CD14-positive monocyte (primary cell): ENCODE data around the gene TMEM175. TPM values are rescaled to one million over a fixed set of nuclear protein-coding genes. Genes with fewer than 3 reads are reported as not detected.
A peak's percentile ranks its signal among the peaks of the same experiment; 100 is the strongest.

ENCODE experiments used
- DNase-seq, 3 donors: peaks; one replicate each; pipeline ENCODE4 v3.0.0-alpha.2; 2011 to 2022
- H2AFZ ChIP-seq: 2 replicates; pipeline ENCODE4 v1.6.0; 2012; ENCODE audit warnings: mild to moderate bottlenecking, low read depth, low read length, inconsistent platforms; ENCODE audit not compliant: insufficient read depth, poor library complexity, severe bottlenecking
- H3K27ac ChIP-seq, 2 donors: 1 replicate in 1 of 2; 2 replicates in 1 of 2; pipeline ENCODE4 v1.5.1; 2012 to 2013; ENCODE audit warnings: low read length in 2 of 2, control low read depth in 1 of 2, inconsistent platforms in 1 of 2, low read depth in 1 of 2, mild to moderate bottlenecking in 1 of 2
- H3K27me3 ChIP-seq, 2 donors: one replicate each; pipeline versions ENCODE4 v1.6.0 to v1.6.1; 2011 to 2013; ENCODE audit warnings: low read length in 2 of 2; ENCODE audit not compliant: control insufficient read depth in 2 of 2, insufficient read depth in 2 of 2
- H3K36me3 ChIP-seq, 2 donors: replicated peaks in 1 of 2; 1 replicate in 1 of 2; 2 replicates in 1 of 2; pipeline versions ENCODE4 v1.5.1 to v1.6.1; 2012 to 2013; ENCODE audit warnings: low read length in 2 of 2, control low read depth in 1 of 2, inconsistent platforms in 1 of 2, mild to moderate bottlenecking in 1 of 2; ENCODE audit not compliant: insufficient read depth in 2 of 2, control insufficient read depth in 1 of 2
- H3K4me1 ChIP-seq, 2 donors: 1 replicate in 1 of 2; 2 replicates in 1 of 2; pipeline versions ENCODE4 v1.5.1 to v1.6.1; 2012 to 2013; ENCODE audit warnings: low read length in 2 of 2, control low read depth in 1 of 2, inconsistent platforms in 1 of 2, mild to moderate bottlenecking in 1 of 2, moderate library complexity in 1 of 2; ENCODE audit not compliant: insufficient read depth in 2 of 2, control insufficient read depth in 1 of 2
- H3K4me2 ChIP-seq: replicated peaks from 2 replicates; pipeline ENCODE3; 2012; ENCODE audit warnings: low read length, moderate library complexity, mild to moderate bottlenecking; ENCODE audit not compliant: poor library complexity, severe bottlenecking; ENCODE audit errors: extremely low read depth
- H3K4me3 ChIP-seq, 3 experiments: fragments of 200-600 bp in 1 of 3; sonication (generic) in 1 of 3; replicated peaks in 1 of 3; 1 replicate in 2 of 3; 2 replicates in 1 of 3; pipeline ENCODE4 v1.5.1; 2011 to 2013; ENCODE audit warnings: low read length in 3 of 3, mild to moderate bottlenecking in 3 of 3, control low read depth in 2 of 3, low read depth in 2 of 3, inconsistent platforms in 1 of 3, moderate library complexity in 1 of 3
- H3K79me2 ChIP-seq: 2 replicates; pipeline ENCODE4 v1.6.0; 2012; ENCODE audit warnings: mild to moderate bottlenecking, control low read depth, inconsistent platforms, low read length, moderate library complexity; ENCODE audit not compliant: insufficient read depth
- H3K9ac ChIP-seq: 2 replicates; pipeline ENCODE4 v1.6.0; 2017; ENCODE audit warnings: low read length, mild to moderate bottlenecking; ENCODE audit not compliant: insufficient read depth, poor library complexity, severe bottlenecking
- H3K9me3 ChIP-seq, 2 donors: replicated peaks in 1 of 2; 1 replicate in 1 of 2; 2 replicates in 1 of 2; pipeline versions ENCODE4 v1.5.1 to v1.6.1; 2012 to 2013; ENCODE audit warnings: low read length in 2 of 2, control low read depth in 1 of 2; ENCODE audit not compliant: control insufficient read depth in 1 of 2, insufficient read depth in 1 of 2
- H4K20me1 ChIP-seq: 2 replicates; pipeline ENCODE4 v1.6.0; 2012; ENCODE audit warnings: mild to moderate bottlenecking, low read length, control low read depth, moderate library complexity; ENCODE audit not compliant: insufficient read depth
- H3K27ac Mint-ChIP-seq, 7 donors: one replicate each; pipeline ENCODE4 v1.8.0; 2020; ENCODE audit warnings: mild to moderate bottlenecking in 7 of 7, mixed read lengths in 7 of 7, moderate library complexity in 6 of 7, inconsistent platforms in 2 of 7
- H3K27me3 Mint-ChIP-seq, 3 donors: one replicate each; pipeline ENCODE4 v1.8.0; 2021 to 2022; ENCODE audit warnings: low read depth in 3 of 3, mild to moderate bottlenecking in 3 of 3, mixed read lengths in 3 of 3, moderate library complexity in 3 of 3, inconsistent platforms in 1 of 3
- H3K36me3 Mint-ChIP-seq, 2 donors: one replicate each; pipeline ENCODE4 v1.8.0; 2020; ENCODE audit warnings: mixed read lengths in 2 of 2, inconsistent platforms in 1 of 2, mild to moderate bottlenecking in 1 of 2
- H3K4me1 Mint-ChIP-seq: one replicate; pipeline ENCODE4 v1.8.0; 2020; ENCODE audit warnings: mild to moderate bottlenecking, mixed read lengths
- H3K4me3 Mint-ChIP-seq, 2 donors: one replicate each; pipeline ENCODE4 v1.8.0; 2020; ENCODE audit warnings: mild to moderate bottlenecking in 2 of 2, mixed read lengths in 2 of 2, moderate library complexity in 1 of 2
- H3K9me3 Mint-ChIP-seq, 7 donors: one replicate each; pipeline ENCODE4 v1.8.0; 2020 to 2022; ENCODE audit warnings: mixed read lengths in 7 of 7, mild to moderate bottlenecking in 6 of 7, moderate library complexity in 6 of 7, inconsistent platforms in 2 of 7
- CTCF ChIP-seq: fragments of 200-600 bp; IDR thresholded peaks from one replicate; pipeline ENCODE4 v1.8.0; 2022; ENCODE audit warnings: antibody characterized with exemption, mild to moderate bottlenecking
- WGBS: methylation state at CpG from one replicate; pipeline ENCODE4 v1.1.5; 2013; ENCODE audit warnings: missing lambda C conversion rate; ENCODE audit not compliant: insufficient coverage; 5-methylcytosine and 5-hydroxymethylcytosine counted together
- intact Hi-C, 2 donors: fragments of 100-400 bp; cut with micrococcal nuclease; formaldehyde crosslinking; loops; one replicate each; pipeline versions ENCODE4 v1.15.0 to v1.15.1; 2023
- polyA plus RNA-seq, 3 donors: library from polyadenylated mRNA; depleted of rRNA in 1 of 3; unstranded in 2 of 3; stranded (reverse) in 1 of 3; fragments of 300-500 nt in 2 of 3; fragments of >200 nt in 1 of 3; fragmentation: Illumina TruSeq in 2 of 3; gene quantifications; 1 replicate in 2 of 3; 2 replicates in 1 of 3; pipeline ENCODE4 v1.2.3, GENCODE V29; 2012 to 2021

Gene TMEM175
- polyA plus RNA-seq, 3 donors, result 18.9 to 216 (median 20.7) TPM

- Mint-ChIP-seq H3K36me3 (peaks cover 51 to 72% of the 10 kb centered on the region in 2 donors), H3K4me3 (no peak overlapping the region), H3K9me3 (peaks cover 0 to 9% (median 1%) of the 10 kb centered on the region in 7 donors), H3K4me1 (peaks cover 18% of the 10 kb centered on the region), H3K27me3 (no peaks in the 10 kb centered on the region), H3K27ac (peak overlapping the region in 1 of 7 donors; percentile 15)
- H3K9me3 ChIP-seq, result peaks cover 0 to 3% of the 10 kb centered on the region in 2 donors
- peaks cover 100% of the 10 kb centered on the region for H4K20me1 ChIP-seq
- H3K79me2 ChIP-seq, result peaks cover 92% of the 10 kb centered on the region
- H3K9ac ChIP-seq, result no peak overlapping the region
- peaks cover 19 to 20% of the 10 kb centered on the region in 2 donors for H3K4me1 ChIP-seq
- no peak overlapping the region for H3K4me3 ChIP-seq
- intact Hi-C loops, result no loop called here
- no peak overlapping the region for H3K4me2 ChIP-seq
- no peak for DNase-seq
- no peaks in the 10 kb centered on the region for H3K27me3 ChIP-seq
- WGBS, result 99% methylated on average over 23 of the region's 23 CpGs
- H3K36me3 ChIP-seq, result peaks cover 66 to 73% of the 10 kb centered on the region in 2 donors
- no peak overlapping the region for H3K27ac ChIP-seq
- no peak overlapping the region for H2AFZ ChIP-seq
- no peak for TF ChIP-seq CTCF
Measured at GRCh38 chr4:911221-911751, 21.0 kb upstream of the TMEM175 start.

GRCh38 chr4:911871-912490, 20.3 kb upstream of the TMEM175 start:
- Histone ChIP-seq H3K79me2 (peaks cover 92% of the 10 kb centered on the region), H3K9me3 (no peaks in the 10 kb centered on the region), H3K36me3 (peaks cover 60 to 66% of the 10 kb centered on the region in 2 donors), H3K4me2 (no peak overlapping the region), H3K4me3 (no peak overlapping the region), H2AFZ (no peak overlapping the region), H4K20me1 (peaks cover 100% of the 10 kb centered on the region), H3K27me3 (no peaks in the 10 kb centered on the region), H3K9ac (no peak overlapping the region), H3K27ac (no peak overlapping the region), H3K4me1 (peaks cover 23 to 25% of the 10 kb centered on the region in 2 donors)
- peaks cover 0 to 3% (median 0%) of the 10 kb centered on the region in 7 donors for H3K9me3 Mint-ChIP-seq
- 97% methylated on average over 27 of the region's 29 CpGs for WGBS
- intact Hi-C loops, result no loop called here
- H3K27me3 Mint-ChIP-seq, result no peaks in the 10 kb centered on the region
- TF ChIP-seq CTCF, result no peak
- H3K4me1 Mint-ChIP-seq, result peaks cover 25% of the 10 kb centered on the region
- no peak for DNase-seq
- peaks cover 45 to 65% of the 10 kb centered on the region in 2 donors for H3K36me3 Mint-ChIP-seq
- peak overlapping the region in 1 of 7 donors; percentile 58 for H3K27ac Mint-ChIP-seq
- no peak overlapping the region for H3K4me3 Mint-ChIP-seq
